Subcutaneous adipose tissue (tissue), 4 donors: ENCODE results near the gene MED13L. TPM values are rescaled to one million over a fixed set of nuclear protein-coding genes. Genes with fewer than 3 reads are reported as not detected.

ENCODE experiments used
- CTCF ChIP-seq: fragments of 450-650 bp; IDR thresholded peaks from one replicate; pipeline ENCODE4 v1.5.1; 2016; ENCODE audit warnings: low read depth, mild to moderate bottlenecking, control low read depth, antibody characterized with exemption, moderate library complexity
- total RNA-seq, 4 donors: library from RNA; depleted of rRNA; stranded (reverse); fragments of >200 nt; gene quantifications; one replicate each; pipeline ENCODE4 v1.1.0, GENCODE V29; 2016

MED13L gene
- total RNA-seq, 4 donors from 2014 or later, result 164 to 285 (median 225) TPM

GRCh38 chr12:116150452-116150851, 127.0 kb downstream of the MED13L start:
- TF ChIP-seq CTCF, result no peak

GRCh38 chr12:116150001-116150400, 127.5 kb downstream of the MED13L start:
- no peak for TF ChIP-seq CTCF

GRCh38 chr12:116148844-116149243, 128.6 kb downstream of the MED13L start:
- no peak for TF ChIP-seq CTCF

- TF ChIP-seq CTCF, result no peak
Measured at GRCh38 chr12:116146386-116146785, 131.1 kb downstream of the MED13L start.

- no peak for TF ChIP-seq CTCF
Measured at GRCh38 chr12:116145451-116145850, 132.0 kb downstream of the MED13L start.

GRCh38 chr12:116144384-116144783, 133.1 kb downstream of the MED13L start:
- no peak for TF ChIP-seq CTCF

- TF ChIP-seq CTCF, result no peak
Measured at GRCh38 chr12:116143909-116144308, 133.6 kb downstream of the MED13L start.
